Activated CD4-positive, alpha-beta T cell treated with anti-CD3 and anti-CD28 coated beads for 36 hours (primary cell): ENCODE results near the gene POU6F2. TPM values are rescaled to one million over a fixed set of nuclear protein-coding genes. Genes with fewer than 3 reads are reported as not detected.

Experiments
- ATAC-seq: fragments of 200-7000 bp; cut with Tn5 transposase; one replicate; pipeline ENCODE4 v1.10.0; 2021; ENCODE audit warnings: mild to moderate bottlenecking, moderate library complexity
- CTCF ChIA-PET: fragments of 350-600 bp; sonication (Branson Sonifier 250); formaldehyde crosslinking; loops from one replicate; lab custom pipeline; 2021; ENCODE audit warnings: antibody characterized with exemption; lab: Charles Lee
- POLR2A ChIA-PET: fragments of 350-600 bp; sonication (Branson Sonifier 250); formaldehyde crosslinking; loops from one replicate; lab custom pipeline; 2021; ENCODE audit warnings: antibody characterized with exemption, inconsistent platforms; lab: Charles Lee
- DNase-seq: peaks from one replicate; pipeline ENCODE4 v3.0.0-alpha.2; 2020
- H3K27ac Mint-ChIP-seq: one replicate; pipeline ENCODE4 v1.8.0; 2021; ENCODE audit warnings: mixed read lengths
- H3K27me3 Mint-ChIP-seq: one replicate; pipeline ENCODE4 v1.8.0; 2021; ENCODE audit warnings: mixed read lengths
- H3K36me3 Mint-ChIP-seq: one replicate; pipeline ENCODE4 v1.8.0; 2021; ENCODE audit warnings: low read depth, mixed read lengths
- H3K4me1 Mint-ChIP-seq: one replicate; pipeline ENCODE4 v1.8.0; 2021; ENCODE audit warnings: mixed read lengths
- H3K4me3 Mint-ChIP-seq: one replicate; pipeline ENCODE4 v1.8.0; 2021; ENCODE audit warnings: mild to moderate bottlenecking, moderate library complexity, mixed read lengths
- H3K9me3 Mint-ChIP-seq: one replicate; pipeline ENCODE4 v1.8.0; 2021; ENCODE audit warnings: low read depth, mixed read lengths
- intact Hi-C, 2 experiments: fragments of 100-400 bp; cut with DNase I in 1 of 2; cut with micrococcal nuclease in 1 of 2; formaldehyde crosslinking; loops; one replicate each; pipeline versions ENCODE4 v1.14.2 to v1.15.1; 2022 to 2024; cut with DNase I, micrococcal nuclease
- total RNA-seq, 2 experiments: library from RNA; stranded (reverse); gene quantifications; one replicate each; pipeline ENCODE4 v1.2.3, GENCODE V29; 2021

POU6F2 gene
- total RNA-seq, 2 experiments from 2014 or later, result not detected

DNA sequence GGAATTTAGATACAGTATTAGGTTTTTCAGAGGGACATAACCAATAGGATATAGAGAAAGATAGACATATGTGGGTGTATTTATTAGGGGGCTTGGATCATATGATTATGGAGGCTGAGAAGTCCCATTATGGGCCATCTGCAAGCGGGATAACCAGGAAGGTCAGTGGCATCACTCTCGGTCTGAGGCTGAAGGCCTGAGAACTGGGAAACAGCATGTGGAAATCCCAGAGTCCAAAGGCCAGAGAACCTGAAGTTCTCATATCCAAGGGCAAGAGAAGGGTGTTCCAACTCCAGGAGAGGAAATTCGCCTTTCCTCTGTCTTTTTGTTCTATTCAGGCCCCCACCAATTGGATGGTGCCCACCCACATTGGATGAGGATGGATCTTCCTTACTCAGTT lies 180.7 kb downstream of the POU6F2 start:
- intact Hi-C loops, result no loop called here
- Mint-ChIP-seq H3K36me3 (no peaks in the 10 kb centered on the region), H3K27me3 (peaks cover 8% of the 10 kb centered on the region), H3K4me1 (no peaks in the 10 kb centered on the region), H3K27ac (no peak overlapping the region), H3K9me3 (no peaks in the 10 kb centered on the region), H3K4me3 (no peak overlapping the region)
- no peak for DNase-seq
- ChIA-PET POLR2A (no interaction called here), CTCF (no interaction called here)
- ATAC-seq, result no peak

DNA sequence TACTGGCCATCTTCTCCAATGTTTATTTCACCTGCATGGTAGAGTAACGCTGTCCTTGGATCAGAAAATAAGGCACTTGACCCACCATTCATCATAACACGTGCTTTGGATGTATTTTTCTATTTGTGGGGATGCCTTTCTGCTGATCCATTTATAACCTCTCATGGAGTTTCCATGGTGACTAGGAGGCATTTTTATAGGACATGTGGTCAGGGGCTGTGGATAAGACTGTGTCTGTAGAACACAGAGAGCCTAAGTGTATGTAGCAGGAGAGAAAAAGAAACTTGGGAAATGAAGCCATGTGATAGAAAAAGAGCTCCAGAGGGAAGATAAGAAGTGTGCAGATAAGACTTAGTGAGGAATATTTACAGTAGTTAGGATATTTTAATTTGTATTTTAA lies 184.2 kb downstream of the POU6F2 start:
- no peak for ATAC-seq

DNA sequence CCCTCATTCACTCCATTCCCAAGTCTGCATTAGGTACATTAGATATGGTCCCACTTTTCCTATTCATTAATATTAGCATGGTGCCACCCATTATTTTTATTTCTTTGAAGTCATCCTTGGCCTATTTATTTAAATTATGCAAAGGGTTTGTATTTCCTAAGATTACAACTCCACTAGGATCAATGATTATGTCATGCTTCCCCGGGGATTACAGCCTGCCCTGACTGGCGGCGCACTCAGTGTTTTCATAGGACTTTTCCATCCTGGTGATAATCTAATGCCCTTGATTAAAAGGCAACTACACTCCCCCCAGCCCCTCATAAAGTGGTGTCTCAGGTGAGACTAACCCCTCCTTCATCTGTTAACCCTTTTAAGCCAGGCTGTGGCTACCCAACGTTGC lies 187.2 kb downstream of the POU6F2 start:
- ATAC-seq (no peak), DNase-seq (no peak)
- no peaks in the 10 kb centered on the region for H3K4me1 Mint-ChIP-seq
- POLR2A ChIA-PET, result no interaction called here
- H3K4me3 Mint-ChIP-seq, result no peak overlapping the region
- peaks cover 7% of the 10 kb centered on the region for H3K27me3 Mint-ChIP-seq
- H3K36me3 Mint-ChIP-seq, result no peaks in the 10 kb centered on the region
- intact Hi-C loops, result no loop called here
- H3K9me3 Mint-ChIP-seq, result no peaks in the 10 kb centered on the region
- CTCF ChIA-PET, result no interaction called here
- no peak overlapping the region for H3K27ac Mint-ChIP-seq

More for the DNA sequence above, 184.2 kb downstream of the POU6F2 start:
- H3K27me3 Mint-ChIP-seq, result peaks cover 9% of the 10 kb centered on the region
- intact Hi-C loops, result no loop called here
- no peaks in the 10 kb centered on the region for H3K9me3 Mint-ChIP-seq
- H3K27ac Mint-ChIP-seq, result no peak overlapping the region
- no peaks in the 10 kb centered on the region for H3K4me1 Mint-ChIP-seq
- no peak overlapping the region for H3K4me3 Mint-ChIP-seq
- ChIA-PET CTCF (no interaction called here), POLR2A (no interaction called here)
- no peak for DNase-seq
- H3K36me3 Mint-ChIP-seq, result no peaks in the 10 kb centered on the region

GRCh38 chr7:39168403-39169098 lies 190.8 kb downstream of the POU6F2 start:
- POLR2A ChIA-PET, result no interaction called here
- intact Hi-C loops, result no loop called here
- ATAC-seq, result no peak
- no peaks in the 10 kb centered on the region for H3K9me3 Mint-ChIP-seq
- DNase-seq, result no peak
- no peak overlapping the region for H3K27ac Mint-ChIP-seq
- no peaks in the 10 kb centered on the region for H3K4me1 Mint-ChIP-seq
- no peaks in the 10 kb centered on the region for H3K36me3 Mint-ChIP-seq
- no peak overlapping the region for H3K4me3 Mint-ChIP-seq
- peaks cover 4% of the 10 kb centered on the region for H3K27me3 Mint-ChIP-seq
- CTCF ChIA-PET, result no interaction called here

- POLR2A ChIA-PET, result no interaction called here
- DNase-seq, result no peak
- intact Hi-C loops, result no loop called here
- CTCF ChIA-PET, result no interaction called here
- no peak for ATAC-seq
- H3K4me1 Mint-ChIP-seq, result no peaks in the 10 kb centered on the region
- no peaks in the 10 kb centered on the region for H3K36me3 Mint-ChIP-seq
- H3K27me3 Mint-ChIP-seq, result no peaks in the 10 kb centered on the region
- H3K9me3 Mint-ChIP-seq, result no peaks in the 10 kb centered on the region
- H3K27ac Mint-ChIP-seq, result no peak overlapping the region
- H3K4me3 Mint-ChIP-seq, result no peak overlapping the region
Measured at GRCh38 chr7:39172137-39172536, 194.4 kb downstream of the POU6F2 start.

DNA sequence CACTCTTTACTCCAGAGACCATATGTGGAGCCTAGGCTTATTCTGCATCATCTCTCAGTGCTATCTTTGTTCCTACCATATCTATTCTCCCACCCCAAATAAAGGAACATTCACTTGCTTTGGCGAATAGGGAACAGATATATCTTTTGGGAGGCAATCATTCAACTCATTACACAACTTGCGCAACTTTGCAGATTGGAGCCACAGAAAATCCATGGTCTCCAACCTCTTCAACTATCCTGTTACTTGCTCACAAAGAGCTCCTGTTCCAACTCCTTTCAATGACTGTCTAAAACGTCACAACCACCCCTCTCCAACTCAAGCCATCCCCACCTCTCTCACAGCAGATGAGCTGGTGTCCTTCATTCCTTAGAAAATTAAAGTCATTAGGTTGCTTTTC lies 203.7 kb downstream of the POU6F2 start:
- CTCF ChIA-PET, result interaction anchor here (0.8 kb wide), 1 partner anchor 39 kb away, joined by 3 read pairs; no protein-coding TSS in a partner anchor

DNA sequence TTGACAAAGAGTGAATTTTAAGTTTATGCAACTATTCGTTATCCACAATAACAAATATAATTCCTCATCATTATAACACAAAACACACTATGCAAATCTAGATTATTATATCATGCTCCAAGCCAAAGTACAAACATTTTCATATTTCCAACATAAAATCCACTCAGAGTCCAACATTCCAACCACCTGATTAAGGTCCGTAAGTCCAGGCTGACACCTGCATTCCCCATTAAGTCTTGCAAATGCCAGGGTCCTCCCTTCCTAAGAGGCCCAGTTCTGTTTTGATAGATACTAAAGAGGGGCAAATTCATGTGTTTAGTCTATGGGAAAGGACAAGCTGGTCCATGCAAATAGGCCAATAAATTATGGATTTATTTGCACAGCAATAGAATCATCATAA lies 206.1 kb downstream of the POU6F2 start:
- Mint-ChIP-seq H3K36me3 (no peaks in the 10 kb centered on the region), H3K27ac (no peak overlapping the region), H3K4me1 (no peaks in the 10 kb centered on the region), H3K27me3 (peaks cover 2% of the 10 kb centered on the region), H3K4me3 (no peak overlapping the region), H3K9me3 (no peaks in the 10 kb centered on the region)
- ChIA-PET CTCF (no interaction called here), POLR2A (no interaction called here)
- ATAC-seq, result no peak
- no peak for DNase-seq
- intact Hi-C loops, result no loop called here

More for the DNA sequence above, 203.7 kb downstream of the POU6F2 start:
- no peaks in the 10 kb centered on the region for H3K36me3 Mint-ChIP-seq
- POLR2A ChIA-PET, result no interaction called here
- no peaks in the 10 kb centered on the region for H3K9me3 Mint-ChIP-seq
- ATAC-seq (no peak), DNase-seq (no peak)
- no peaks in the 10 kb centered on the region for H3K4me1 Mint-ChIP-seq
- H3K27me3 Mint-ChIP-seq, result peaks cover 2% of the 10 kb centered on the region
- no peak overlapping the region for H3K4me3 Mint-ChIP-seq
- no peak overlapping the region for H3K27ac Mint-ChIP-seq
- intact Hi-C loops, result no loop called here

- Mint-ChIP-seq H3K4me3 (no peak overlapping the region), H3K36me3 (no peaks in the 10 kb centered on the region), H3K4me1 (no peaks in the 10 kb centered on the region), H3K9me3 (no peaks in the 10 kb centered on the region), H3K27ac (no peak overlapping the region), H3K27me3 (peaks cover 2% of the 10 kb centered on the region)
- intact Hi-C loops, result no loop called here
- CTCF ChIA-PET, result no interaction called here
- no peak for ATAC-seq
- POLR2A ChIA-PET, result no interaction called here
- DNase-seq, result no peak
Measured at GRCh38 chr7:39184391-39184790, 206.7 kb downstream of the POU6F2 start.

DNA sequence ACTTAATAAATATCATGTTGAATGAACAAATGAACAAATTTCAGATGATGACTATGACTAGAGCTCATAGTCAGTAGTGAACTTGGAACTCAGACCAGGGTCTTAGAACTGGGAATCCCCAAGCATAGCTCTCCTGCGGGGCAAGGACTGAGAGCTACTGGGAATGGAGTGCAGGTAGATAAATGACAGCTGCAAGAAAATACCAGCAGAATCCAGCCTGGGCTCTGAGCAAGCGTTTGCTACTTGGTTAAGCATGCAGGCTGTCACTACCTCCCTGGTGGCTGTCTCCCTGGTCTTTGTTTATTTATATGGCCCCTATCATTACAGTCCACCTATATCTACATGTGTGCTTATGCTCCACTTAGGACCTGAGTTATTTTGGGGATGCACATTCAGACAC lies 208.4 kb downstream of the POU6F2 start:
- DNase-seq, result no peak
- CTCF ChIA-PET, result no interaction called here
- Mint-ChIP-seq H3K9me3 (no peaks in the 10 kb centered on the region), H3K4me1 (no peaks in the 10 kb centered on the region), H3K27ac (no peak overlapping the region), H3K27me3 (no peaks in the 10 kb centered on the region), H3K36me3 (no peaks in the 10 kb centered on the region), H3K4me3 (no peak overlapping the region)
- intact Hi-C loops, result no loop called here
- no peak for ATAC-seq
- POLR2A ChIA-PET, result no interaction called here

DNA sequence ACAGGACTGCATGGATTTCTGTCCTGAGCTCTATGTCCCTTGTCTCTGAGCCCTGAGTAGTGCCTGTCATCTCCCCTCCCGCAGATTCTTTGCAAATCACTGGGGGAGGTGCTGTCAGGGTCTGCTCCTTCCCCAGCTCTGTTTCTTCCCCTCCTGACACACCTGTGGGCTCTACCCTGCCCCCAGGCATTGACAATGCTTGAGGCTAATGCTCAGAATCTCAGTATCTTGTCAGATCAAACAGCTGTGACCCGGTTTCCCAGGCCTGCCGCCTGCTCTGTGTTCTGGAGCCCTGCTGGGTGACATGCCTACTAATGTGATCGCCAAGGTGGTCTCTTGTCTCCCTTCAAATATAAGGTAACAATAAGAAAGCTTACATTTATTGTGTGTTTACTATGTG lies 209.0 kb downstream of the POU6F2 start:
- DNase-seq, result no peak
- Mint-ChIP-seq H3K9me3 (no peaks in the 10 kb centered on the region), H3K36me3 (no peaks in the 10 kb centered on the region), H3K4me1 (no peaks in the 10 kb centered on the region), H3K27me3 (no peaks in the 10 kb centered on the region), H3K27ac (no peak overlapping the region), H3K4me3 (no peak overlapping the region)
- intact Hi-C loops, result no loop called here
- ChIA-PET CTCF (interaction anchor here (0.7 kb wide), 1 partner anchor 1986 kb away, joined by 3 read pairs; no protein-coding TSS in a partner anchor), POLR2A (no interaction called here)
- ATAC-seq, result no peak

GRCh38 chr7:39187130-39187529 lies 209.4 kb downstream of the POU6F2 start:
- Mint-ChIP-seq H3K36me3 (no peaks in the 10 kb centered on the region), H3K4me3 (no peak overlapping the region), H3K4me1 (no peaks in the 10 kb centered on the region), H3K27me3 (no peaks in the 10 kb centered on the region), H3K27ac (no peak overlapping the region), H3K9me3 (no peaks in the 10 kb centered on the region)
- ChIA-PET CTCF (interaction anchor here (0.7 to 1.2 kb wide), 2 partner anchors 14 to 1986 kb away, joined by 3 to 4 read pairs; no protein-coding TSS in a partner anchor), POLR2A (no interaction called here)
- ATAC-seq (no peak), DNase-seq (no peak)
- intact Hi-C loops, result no loop called here

DNA sequence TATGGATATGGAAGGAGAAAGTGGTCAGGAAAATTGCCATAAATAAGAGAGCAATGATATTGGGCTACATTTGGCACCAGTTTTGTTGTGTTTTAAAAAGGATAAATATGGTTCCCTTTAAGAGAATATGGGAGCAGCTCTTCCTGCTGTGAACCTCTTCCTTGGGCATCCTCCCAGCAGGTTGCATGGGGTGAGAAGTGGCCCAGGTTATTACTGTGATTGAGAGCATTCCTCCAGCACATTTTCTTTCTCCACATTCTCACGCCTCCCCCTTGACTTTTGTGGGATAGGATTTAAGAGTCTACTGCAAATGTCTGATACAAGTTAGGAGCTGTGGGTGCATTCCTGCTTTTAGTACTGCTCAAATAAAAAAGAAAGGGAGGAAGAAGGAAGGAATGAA lies 214.8 kb downstream of the POU6F2 start:
- H3K4me3 Mint-ChIP-seq, result no peak overlapping the region
- H3K27me3 Mint-ChIP-seq, result peaks cover 2% of the 10 kb centered on the region
- CTCF ChIA-PET, result no interaction called here
- intact Hi-C loops, result no loop called here
- no peaks in the 10 kb centered on the region for H3K9me3 Mint-ChIP-seq
- ATAC-seq (no peak), DNase-seq (no peak)
- no peak overlapping the region for H3K27ac Mint-ChIP-seq
- no peaks in the 10 kb centered on the region for H3K36me3 Mint-ChIP-seq
- no peaks in the 10 kb centered on the region for H3K4me1 Mint-ChIP-seq
- POLR2A ChIA-PET, result no interaction called here
